OCI-M1 (cell line): Measurements from ENCODE around the gene INTS11.

Experiments used
- DNase-seq: peaks from one replicate; lab custom pipeline; 2025; lab: John Stamatoyannopoulos, UW

The INTS11 gene

GRCh38 chr1:1285102-1285571 lies 39.3 kb downstream of the INTS11 start:
- no peak for DNase-seq

DNA sequence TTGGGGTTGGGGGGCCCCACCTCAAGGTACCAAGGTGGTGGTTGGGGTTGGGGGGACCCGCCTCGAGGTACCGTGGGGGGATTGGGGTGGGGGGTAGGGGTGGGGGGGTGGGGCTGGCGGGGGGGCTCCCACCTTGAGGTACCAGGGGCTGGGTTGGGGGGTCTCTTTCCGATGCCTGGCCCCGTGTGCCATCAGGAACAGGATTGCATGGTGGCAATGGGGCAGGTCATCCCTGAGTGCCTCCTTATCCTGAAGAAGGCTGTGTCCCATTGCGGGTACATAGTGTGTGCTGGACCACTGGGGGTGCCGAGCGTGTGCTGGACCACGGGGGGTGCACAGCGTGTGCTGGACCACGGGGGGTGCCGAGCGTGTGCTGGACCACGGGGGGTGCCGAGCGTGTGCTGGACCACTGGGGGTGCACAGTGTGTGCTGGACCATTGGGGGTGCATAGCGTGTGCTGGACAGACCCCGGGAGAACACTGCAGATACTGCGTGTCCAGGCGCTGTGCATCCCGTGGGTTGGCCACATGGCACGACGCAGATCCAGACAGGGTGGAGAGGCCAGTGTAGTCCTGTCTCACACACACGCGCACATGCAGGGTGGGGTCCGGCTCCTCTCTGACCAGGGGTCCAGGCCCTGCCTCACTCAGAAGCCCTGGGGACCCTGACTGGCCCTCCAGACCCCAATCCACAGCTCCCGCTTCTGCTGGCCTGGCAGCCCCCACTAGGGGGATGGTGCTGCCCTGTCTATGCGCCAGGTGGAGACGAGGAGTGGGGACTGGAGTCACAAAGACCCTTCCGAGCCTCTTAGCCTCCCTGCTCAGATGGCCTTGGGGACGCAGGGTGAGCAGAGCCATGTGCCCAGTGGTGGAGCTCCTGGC lies 40.0 kb downstream of the INTS11 start:
- DNase-seq, result no peak

DNA sequence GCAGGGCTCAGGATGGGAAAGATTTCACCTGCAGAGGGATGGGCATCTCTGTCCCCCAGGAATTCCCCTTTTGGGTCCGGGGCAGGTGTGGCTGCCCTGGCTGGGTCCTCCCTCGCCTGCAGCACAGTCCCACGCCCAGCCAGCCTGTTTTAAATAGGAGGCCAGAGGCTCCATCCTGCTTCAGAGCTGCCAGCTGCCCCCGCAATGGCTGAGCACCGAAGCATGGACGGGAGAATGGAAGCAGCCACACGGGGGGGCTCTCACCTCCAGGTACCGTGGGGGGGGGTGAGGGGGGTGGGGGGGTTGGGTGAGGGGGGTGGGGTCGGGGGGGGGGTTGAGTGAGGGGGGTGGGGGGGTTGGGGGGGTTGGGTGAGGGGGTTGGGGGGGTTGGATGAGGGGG lies 40.6 kb downstream of the INTS11 start:
- peak; percentile 24 for DNase-seq

GRCh38 chr1:1282998-1283397 lies 41.5 kb downstream of the INTS11 start:
- DNase-seq, result no peak

- no peak for DNase-seq
Observed at GRCh38 chr1:1281533-1282321, 42.7 kb downstream of the INTS11 start.

DNA sequence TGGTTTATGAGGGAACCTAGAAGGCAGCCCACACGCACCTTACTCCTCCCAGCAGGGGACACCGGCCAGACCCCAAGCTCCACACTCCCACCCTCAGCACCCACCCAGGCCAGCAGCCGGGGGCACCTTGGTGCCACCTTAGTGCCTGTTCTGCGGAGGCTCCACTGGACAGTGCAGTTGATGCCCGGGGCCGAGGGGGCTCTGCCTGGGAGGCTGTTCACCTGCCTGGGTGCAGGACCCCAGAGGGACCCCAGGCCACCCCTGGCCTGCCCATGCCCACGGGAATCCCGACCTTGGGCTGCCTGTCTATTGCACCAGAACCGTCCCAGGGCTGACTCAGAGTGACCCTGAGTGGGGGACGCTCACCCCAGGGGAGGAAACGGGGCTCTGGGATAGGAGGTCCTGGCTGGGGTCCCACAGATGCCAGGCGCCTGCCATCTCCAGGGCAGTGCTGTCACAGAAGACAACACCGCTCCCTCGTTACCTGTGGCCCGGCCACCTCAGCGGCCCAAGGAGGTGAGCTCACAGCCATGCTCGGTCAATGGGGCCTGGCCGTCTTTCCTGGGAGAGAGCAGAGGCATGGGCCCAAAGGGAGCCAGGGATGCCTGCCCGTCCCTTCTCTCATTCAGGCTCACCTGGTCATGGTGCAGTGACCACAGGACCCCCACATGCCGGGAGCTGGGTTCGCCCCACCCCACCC lies 43.5 kb downstream of the INTS11 start:
- no peak for DNase-seq

GRCh38 chr1:1279028-1279427 lies 45.4 kb downstream of the INTS11 start:
- DNase-seq, result no peak

DNA sequence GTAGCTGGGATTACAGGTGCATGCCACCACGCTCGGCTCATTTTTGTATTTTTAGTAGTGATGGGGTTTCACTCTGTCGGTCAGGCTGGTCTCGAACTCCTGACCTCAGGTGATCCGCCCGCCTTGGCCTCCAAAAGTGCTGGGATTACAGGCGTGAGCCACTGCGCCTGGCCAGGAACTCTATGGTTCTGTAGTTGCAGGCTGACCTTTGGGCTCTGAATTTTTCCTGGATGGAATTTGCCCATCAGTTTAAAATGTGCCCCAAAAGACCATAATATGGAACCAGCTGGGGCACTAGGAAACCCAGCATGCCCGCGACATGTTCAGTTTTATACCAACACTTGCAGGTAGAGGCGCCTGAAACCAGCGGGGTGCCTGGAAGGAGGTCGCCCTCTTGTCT lies 45.8 kb downstream of the INTS11 start:
- no peak for DNase-seq

GRCh38 chr1:1275836-1276235 lies 48.6 kb downstream of the INTS11 start:
- no peak for DNase-seq

DNA sequence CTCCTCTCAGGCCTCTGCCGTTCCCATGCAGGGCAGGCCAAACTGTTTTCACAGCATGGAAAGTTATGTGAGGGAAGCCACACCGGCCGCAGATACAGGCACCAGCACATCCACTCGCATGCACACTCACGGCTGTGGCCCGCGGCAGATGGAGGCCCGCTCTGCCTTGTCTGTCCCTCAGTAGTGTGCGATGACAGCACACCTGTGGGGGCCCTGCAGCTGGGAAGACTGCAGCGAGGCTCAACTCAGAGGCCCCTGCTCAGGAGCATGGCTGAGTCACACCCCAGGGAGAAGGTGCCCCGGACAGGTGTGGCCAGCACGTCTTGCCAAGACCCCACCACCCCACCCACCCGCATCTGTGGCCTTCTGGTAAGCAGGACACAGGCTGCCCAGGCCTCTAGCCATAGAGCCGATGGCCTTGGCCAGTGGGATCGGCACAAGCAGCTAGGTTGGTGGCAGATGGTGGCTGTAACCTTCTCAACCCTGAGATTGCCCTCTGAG lies 49.5 kb downstream of the INTS11 start:
- DNase-seq, result no peak

DNA sequence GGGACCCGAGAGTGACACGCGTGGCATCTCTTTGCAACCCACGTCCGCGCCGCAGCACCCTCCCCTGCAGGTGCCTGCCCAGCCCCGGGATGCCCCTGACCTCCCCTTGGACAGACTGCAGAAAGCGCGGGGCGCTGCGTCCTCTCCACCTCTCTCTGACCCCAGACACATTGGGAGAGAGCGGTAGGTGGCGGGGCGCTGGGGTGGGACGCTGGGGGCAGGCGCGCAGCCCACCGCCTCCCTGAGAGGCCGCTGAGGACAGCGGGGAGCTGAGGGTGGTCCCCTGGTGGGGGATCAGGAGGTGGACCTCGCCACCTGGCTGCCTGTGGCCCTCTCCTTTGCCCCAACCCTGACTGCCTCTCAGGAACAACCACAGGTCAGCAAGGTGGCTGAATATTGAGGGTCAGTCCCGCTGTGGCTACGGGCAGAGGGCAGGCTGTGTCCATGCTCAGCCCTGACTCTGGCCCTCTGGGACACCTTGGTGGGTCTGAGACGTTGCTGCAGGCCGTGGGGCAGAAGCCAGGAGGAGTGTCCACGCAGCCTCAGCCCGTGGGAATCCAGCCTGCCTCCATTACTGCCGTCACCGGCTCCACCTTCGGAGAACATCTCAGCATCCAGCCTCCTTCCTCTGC lies 50.0 kb downstream of the INTS11 start:
- no peak for DNase-seq

DNA sequence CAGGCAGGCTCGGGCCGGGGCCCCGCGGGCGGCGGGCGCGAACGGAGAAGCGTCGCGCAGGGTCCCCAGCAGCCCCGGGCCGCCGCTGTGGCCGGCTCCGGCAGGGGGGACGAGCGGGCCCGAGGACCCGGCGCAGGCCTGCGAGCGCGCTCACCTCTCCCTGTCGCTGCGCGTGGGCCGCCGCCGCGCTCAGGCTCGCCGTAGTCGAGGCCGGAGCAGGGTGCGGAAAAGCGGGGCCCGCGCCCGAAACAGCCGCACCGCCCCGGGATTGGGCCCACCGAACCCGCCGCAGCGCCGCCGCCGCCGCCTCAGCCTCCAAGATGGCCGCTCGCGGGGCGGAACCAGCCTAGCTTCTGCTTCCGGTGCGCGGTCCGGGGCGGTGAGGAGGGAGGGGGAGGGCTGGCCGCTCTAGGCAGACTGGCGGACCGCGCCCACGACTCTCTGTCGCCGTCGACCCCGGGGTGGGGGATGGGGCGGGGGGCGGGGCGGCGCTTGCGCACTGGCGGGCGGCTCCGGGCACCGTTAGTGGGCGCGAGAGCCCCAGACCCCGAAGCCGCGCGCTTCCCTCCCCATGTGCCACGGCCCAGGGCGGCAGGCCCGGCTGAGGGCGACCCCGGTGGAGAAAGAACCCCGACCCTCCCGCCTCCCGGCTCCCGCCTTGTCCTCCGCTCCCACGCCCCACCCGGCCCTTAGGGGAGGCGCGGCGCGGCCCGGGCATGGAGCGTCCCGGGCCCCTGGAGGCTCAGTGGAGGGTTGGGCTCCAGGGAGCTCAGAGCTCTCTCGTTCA lies 50.8 kb downstream of the INTS11 start, which contains the start of gene UBE2J2:
TSS of gene UBE2J2 (minus strand) at position 343 of the 787 bp plus-strand sequence. CDS start 5,862 bp downstream, outside the sequence.
- DNase-seq, result peak; percentile 95

- DNase-seq, result peak; percentile 47
Observed at GRCh38 chr1:1273209-1273511, 51.3 kb downstream of the INTS11 start.

GRCh38 chr1:1272341-1273208 lies 51.9 kb downstream of the INTS11 start:
- DNase-seq, result no peak

GRCh38 chr1:1270813-1271212 lies 53.6 kb downstream of the INTS11 start:
- no peak for DNase-seq

DNA sequence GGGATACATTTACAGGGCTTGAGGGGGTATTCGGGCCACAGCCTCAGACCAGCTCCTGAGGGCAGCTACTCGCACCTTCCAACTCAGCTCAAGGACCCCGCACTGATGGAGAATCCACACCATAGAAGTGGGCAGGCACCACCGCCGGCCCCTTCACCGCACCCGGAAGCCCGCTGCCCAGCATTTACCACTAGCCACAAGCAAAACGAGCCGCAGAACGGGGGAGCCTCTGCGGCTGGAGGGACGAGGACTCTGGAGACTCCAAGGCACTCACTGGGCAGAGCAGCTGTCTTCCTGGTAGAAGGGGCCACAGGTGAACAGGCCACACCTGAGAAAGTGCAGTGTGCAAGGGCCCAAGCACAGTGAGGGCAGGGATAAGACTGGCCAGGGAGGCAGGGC lies 56.2 kb downstream of the INTS11 start:
- DNase-seq, result no peak

GRCh38 chr1:1267488-1268283 lies 56.8 kb downstream of the INTS11 start:
- no peak for DNase-seq

- DNase-seq, result peak; percentile 11
Observed at GRCh38 chr1:1264868-1265272, 59.6 kb downstream of the INTS11 start.

GRCh38 chr1:1264026-1264425 lies 60.4 kb downstream of the INTS11 start:
- no peak for DNase-seq
